ENCODE measurements around the gene APBB2. TPM values are rescaled to one million over a fixed set of nuclear protein-coding genes. Genes with fewer than 3 reads are reported as not detected.

The APBB2 gene
- total and polyA plus RNA-seq, 11 donors: 8.6 to 39.1 (median 26.7) TPM

DNA sequence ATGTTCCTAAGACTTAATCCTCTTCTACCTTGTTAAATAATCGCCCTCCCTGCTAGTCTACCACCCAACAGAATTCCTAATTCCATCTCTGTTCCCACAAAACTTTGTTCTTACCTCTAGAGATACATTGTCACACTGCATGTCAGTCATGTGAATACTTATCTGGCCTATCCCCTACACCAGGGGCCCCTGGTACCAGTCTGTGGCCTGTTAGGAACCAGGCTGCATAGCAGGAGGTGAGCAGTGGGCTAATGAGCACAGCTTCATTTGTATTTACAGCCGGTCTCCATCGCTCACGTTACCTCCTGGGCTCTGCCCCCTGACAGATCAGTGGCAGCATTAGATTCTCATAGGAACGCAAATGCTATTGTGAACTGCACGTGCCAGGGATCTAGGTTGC lies 73.9 kb downstream of the APBB2 start:
- DNase-seq: no peak
- Histone ChIP-seq H3K9me3 (peaks cover 0 to 13% (median 0%) of the 10 kb centered on the region in 12 donors), H3K4me1 (peaks cover 3 to 56% (median 37%) of the 10 kb centered on the region in 12 donors), H3K36me3 (no peaks in the 10 kb centered on the region), H3K27ac (peak overlapping the region in 1 of 12 donors; percentile 84), H3K27me3 (no peaks in the 10 kb centered on the region), H3K4me3 (no peak overlapping the region)
- intact Hi-C loops (cut with DNase I): loop anchor here in 5 of 10 donors (5.0 to 10.0 kb wide), 4 partner anchors 54 to 72 kb away; partner anchors contain the start of gene APBB2 (in 1 of the 5)
- WGBS, 4 donors: 88 to 98% (median 92%) methylated on average over 6 of the region's 6 CpGs
- TF ChIP-seq, protein P1, sequence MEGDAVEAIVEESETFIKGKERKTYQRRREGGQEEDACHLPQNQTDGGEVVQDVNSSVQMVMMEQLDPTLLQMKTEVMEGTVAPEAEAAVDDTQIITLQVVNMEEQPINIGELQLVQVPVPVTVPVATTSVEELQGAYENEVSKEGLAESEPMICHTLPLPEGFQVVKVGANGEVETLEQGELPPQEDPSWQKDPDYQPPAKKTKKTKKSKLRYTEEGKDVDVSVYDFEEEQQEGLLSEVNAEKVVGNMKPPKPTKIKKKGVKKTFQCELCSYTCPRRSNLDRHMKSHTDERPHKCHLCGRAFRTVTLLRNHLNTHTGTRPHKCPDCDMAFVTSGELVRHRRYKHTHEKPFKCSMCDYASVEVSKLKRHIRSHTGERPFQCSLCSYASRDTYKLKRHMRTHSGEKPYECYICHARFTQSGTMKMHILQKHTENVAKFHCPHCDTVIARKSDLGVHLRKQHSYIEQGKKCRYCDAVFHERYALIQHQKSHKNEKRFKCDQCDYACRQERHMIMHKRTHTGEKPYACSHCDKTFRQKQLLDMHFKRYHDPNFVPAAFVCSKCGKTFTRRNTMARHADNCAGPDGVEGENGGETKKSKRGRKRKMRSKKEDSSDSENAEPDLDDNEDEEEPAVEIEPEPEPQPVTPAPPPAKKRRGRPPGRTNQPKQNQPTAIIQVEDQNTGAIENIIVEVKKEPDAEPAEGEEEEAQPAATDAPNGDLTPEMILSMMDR (IDR thresholded peaks at IDR 0.05): no peak
- no peak for TF ChIP-seq POLR2A (IDR thresholded peaks at IDR 0.05)
- ATAC-seq: no peak

DNA sequence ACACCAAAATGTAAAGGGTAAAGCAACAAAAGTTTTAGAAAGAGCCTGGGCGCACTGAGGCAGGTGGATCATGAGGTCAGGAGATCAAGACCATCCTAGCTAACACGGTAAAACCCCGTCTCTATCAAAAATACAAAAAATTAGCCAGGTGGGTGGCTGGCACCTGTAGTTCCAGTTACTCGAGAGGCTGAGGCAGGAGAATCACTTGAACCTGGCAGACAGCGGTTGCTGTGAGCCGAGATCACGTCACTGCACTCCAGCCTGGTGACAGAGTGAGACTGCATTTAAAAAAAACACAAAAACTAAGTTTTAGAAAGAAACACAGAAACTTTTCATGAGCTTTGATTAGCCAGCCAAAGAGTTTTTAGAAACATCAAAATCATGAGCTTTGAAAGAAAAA lies 76.5 kb downstream of the APBB2 start:
- no peak overlapping the region for H3K27ac ChIP-seq
- H3K27me3 ChIP-seq: no peaks in the 10 kb centered on the region
- no peaks in the 10 kb centered on the region for H3K36me3 ChIP-seq
- ATAC-seq: no peak
- 85 to 97% (median 94%) methylated on average over 7 of the region's 7 CpGs for WGBS, 4 donors
- peaks cover 0 to 13% (median 0%) of the 10 kb centered on the region in 12 donors for H3K9me3 ChIP-seq
- peaks cover 0 to 53% (median 25%) of the 10 kb centered on the region in 12 donors for H3K4me1 ChIP-seq
- no peak overlapping the region for H3K4me3 ChIP-seq
- intact Hi-C loops (cut with DNase I): no loop called here
- DNase-seq: no peak
- TF ChIP-seq, protein P1 (IDR thresholded peaks at IDR 0.05): no peak
- TF ChIP-seq POLR2A (IDR thresholded peaks at IDR 0.05): no peak

DNA sequence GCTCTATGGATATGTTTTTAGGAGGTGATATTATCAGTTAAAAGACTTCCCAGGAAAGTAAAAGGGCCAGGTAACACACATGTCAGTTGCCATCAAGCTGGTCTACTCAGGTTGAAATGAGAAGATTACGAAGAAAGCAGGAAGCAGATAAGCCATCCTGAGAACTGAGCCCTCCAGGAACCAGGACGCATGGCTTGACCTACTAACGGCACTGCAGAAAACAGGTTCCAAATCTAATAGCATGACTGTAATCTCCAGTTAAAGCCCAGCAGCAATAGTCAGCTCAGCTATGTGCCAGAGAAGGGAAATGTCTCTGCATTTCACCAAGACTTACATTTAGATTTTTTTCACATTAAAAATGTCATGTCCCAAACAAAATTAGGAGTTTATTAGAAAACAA lies 77.9 kb downstream of the APBB2 start:
- ATAC-seq (no peak), DNase-seq (no peak)
- WGBS, 4 donors: 36 to 66% (median 54%) methylated on average over 3 of the region's 3 CpGs
- Histone ChIP-seq H3K36me3 (no peaks in the 10 kb centered on the region), H3K27ac (no peak overlapping the region), H3K27me3 (no peaks in the 10 kb centered on the region), H3K4me1 (peaks cover 0 to 51% (median 14%) of the 10 kb centered on the region in 12 donors), H3K4me3 (no peak overlapping the region), H3K9me3 (peaks cover 0 to 13% (median 0%) of the 10 kb centered on the region in 12 donors)
- intact Hi-C loops (cut with DNase I): no loop called here
- TF ChIP-seq, protein P1 (IDR thresholded peaks at IDR 0.05): no peak
- TF ChIP-seq POLR2A (IDR thresholded peaks at IDR 0.05): no peak

DNA sequence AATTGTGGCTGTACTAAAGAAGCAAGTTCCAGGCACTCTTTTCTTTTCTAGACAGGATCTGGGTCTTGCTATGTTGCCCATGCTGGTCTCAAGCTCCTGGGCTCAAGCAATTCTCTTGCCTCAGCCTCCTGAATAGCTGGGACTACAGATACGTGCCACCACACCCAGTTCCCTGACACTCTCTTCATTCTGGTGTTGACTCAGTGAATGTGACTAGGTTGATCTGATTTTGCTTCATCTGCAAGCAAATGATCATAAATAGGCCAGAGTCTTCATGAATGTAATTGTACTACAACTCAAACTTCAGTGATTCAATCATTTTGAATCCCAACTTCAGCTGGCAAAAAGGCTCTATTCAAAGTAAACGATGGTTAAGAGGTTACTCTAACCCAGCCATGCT lies 78.5 kb downstream of the APBB2 start:
- 60 to 69% (median 64%) methylated on average over 2 of the region's 2 CpGs for WGBS, 4 donors
- Histone ChIP-seq H3K27ac (no peak overlapping the region), H3K4me1 (peaks cover 0 to 52% (median 14%) of the 10 kb centered on the region in 12 donors), H3K27me3 (no peaks in the 10 kb centered on the region), H3K36me3 (no peaks in the 10 kb centered on the region), H3K9me3 (peaks cover 0 to 13% (median 0%) of the 10 kb centered on the region in 12 donors), H3K4me3 (no peak overlapping the region)
- TF ChIP-seq, protein P1 (IDR thresholded peaks at IDR 0.05): no peak
- intact Hi-C loops (cut with DNase I): no loop called here
- ATAC-seq: no peak
- no peak for DNase-seq

Data from heart left ventricle (tissue), 16 donors.